Measurements from ENCODE around the gene CALR3. TPM values are rescaled to one million over a fixed set of nuclear protein-coding genes. Genes with fewer than 3 reads are reported as not detected.

Gene CALR3
- total and polyA plus RNA-seq, 7 donors, result 0.07 to 0.32 (median 0.25) TPM; not detected in 4

- ATAC-seq, result peak; percentile 97
- TF ChIP-seq CTCF (IDR thresholded peaks at IDR 0.05), result no peak
- peak within 1 kb of the TSS; percentile 91 for H3K27ac ChIP-seq
- H3K36me3 ChIP-seq (ENCODE audit: insufficient read depth in 1 of 2, low read depth in 1 of 2), result peaks cover 0 to 28% of the 10 kb centered on the region in 2 donors
- WGBS, 3 donors, result 0% methylated on average over 82 to 108 of the region's 108 CpGs
- intact Hi-C loops (cut with DNase I), result loop anchor here in 1 of 2 donors (5.0 kb wide), 1 partner anchor 45 kb away; the partner anchor contains the start of genes C19orf44 and CALR3
- peak; percentile 94 to 98 for DNase-seq
- H3K4me3 ChIP-seq, result peak within 1 kb of the TSS; percentile 94
- no peaks in the 10 kb centered on the region for H3K27me3 ChIP-seq (ENCODE audit: insufficient read depth in 3 of 3, low read length in 2 of 3)
- no peaks in the 10 kb centered on the region for H3K9me3 ChIP-seq
- peaks cover 22% of the 10 kb centered on the region for H3K4me1 ChIP-seq
Measured at GRCh38 chr19:16542045-16542909, 46.3 kb upstream of the CALR3 start, which contains the start of gene CHERP. CHERP (minus strand) TSS chr19:16542437; CDS start chr19:16542378, 59 bp downstream.

GRCh38 chr19:16541526-16542044, 45.6 kb upstream of the CALR3 start:
- peaks cover 0 to 32% of the 10 kb centered on the region in 2 donors for H3K36me3 ChIP-seq (ENCODE audit: insufficient read depth in 1 of 2, low read depth in 1 of 2)
- H3K27me3 ChIP-seq (ENCODE audit: insufficient read depth in 3 of 3, low read length in 2 of 3), result no peaks in the 10 kb centered on the region
- H3K4me1 ChIP-seq, result peaks cover 22% of the 10 kb centered on the region
- peak overlapping the region; percentile 91 for H3K27ac ChIP-seq
- intact Hi-C loops (cut with DNase I), result loop anchor here in 1 of 2 donors (5.0 kb wide), 1 partner anchor 44 kb away; the partner anchor contains the start of genes C19orf44 and CALR3
- TF ChIP-seq CTCF (IDR thresholded peaks at IDR 0.05), result no peak
- DNase-seq (peak in 1 of 2 donors; percentile 26), ATAC-seq (no peak)
- no peaks in the 10 kb centered on the region for H3K9me3 ChIP-seq
- H3K4me3 ChIP-seq, result peak overlapping the region; percentile 94
- WGBS, 3 donors, result 1% methylated on average over 29 of the region's 29 CpGs

GRCh38 chr19:16540948-16541347, 45.0 kb upstream of the CALR3 start:
- DNase-seq (no peak), ATAC-seq (no peak)
- Histone ChIP-seq H3K9me3 (no peaks in the 10 kb centered on the region), H3K4me1 (peaks cover 22% of the 10 kb centered on the region), H3K36me3 (ENCODE audit: insufficient read depth in 1 of 2, low read depth in 1 of 2) (peaks cover 0 to 38% of the 10 kb centered on the region in 2 donors), H3K27me3 (ENCODE audit: insufficient read depth in 3 of 3, low read length in 2 of 3) (no peaks in the 10 kb centered on the region), H3K27ac (no peak overlapping the region), H3K4me3 (peak overlapping the region; percentile 94)
- no peak for TF ChIP-seq CTCF (IDR thresholded peaks at IDR 0.05)
- 79 to 83% (median 80%) methylated on average over 12 of the region's 12 CpGs for WGBS, 3 donors
- intact Hi-C loops (cut with DNase I), result loop anchor here in 1 of 2 donors (5.0 kb wide), 1 partner anchor 44 kb away; the partner anchor contains the start of genes C19orf44 and CALR3

- peaks cover 18% of the 10 kb centered on the region for H3K4me1 ChIP-seq
Measured at GRCh38 chr19:16537111-16537510, 41.1 kb upstream of the CALR3 start.

More at GRCh38 chr19:16537111-16537510, 41.1 kb upstream of the CALR3 start:
- H3K4me3 ChIP-seq, result no peak overlapping the region
- no peaks in the 10 kb centered on the region for H3K9me3 ChIP-seq
- no peak overlapping the region for H3K27ac ChIP-seq
- no peak for TF ChIP-seq CTCF (IDR thresholded peaks at IDR 0.05)
- intact Hi-C loops (cut with DNase I), result no loop called here
- H3K27me3 ChIP-seq (ENCODE audit: insufficient read depth in 3 of 3, low read length in 2 of 3), result no peaks in the 10 kb centered on the region
- 82 to 86% (median 86%) methylated on average over 13 of the region's 13 CpGs for WGBS, 3 donors
- DNase-seq (no peak), ATAC-seq (no peak)
- H3K36me3 ChIP-seq (ENCODE audit: insufficient read depth in 1 of 2, low read depth in 1 of 2), result peaks cover 6 to 76% of the 10 kb centered on the region in 2 donors
